Smooth muscle cell (in vitro differentiated cells): ENCODE measurements around the gene PATJ. TPM values are rescaled to one million over a fixed set of nuclear protein-coding genes. Genes with fewer than 3 reads are reported as not detected.
A peak's percentile ranks its signal among the peaks of the same experiment; 100 is the strongest.
"Not testable (repeated sequence)": the region's sequence is repeated elsewhere in the genome, so short reads cannot be mapped to it uniquely, and the experiment has no call there.

Source experiments
- DNase-seq: peaks from one replicate; lab custom pipeline; 2025; ENCODE audit not compliant: unreplicated experiment; lab: John Stamatoyannopoulos, UW
- H2AFZ ChIP-seq: fragments of 200-600 bp; sonication (generic); 2 replicates; pipeline ENCODE4 v1.6.0; 2016; ENCODE audit warnings: antibody characterized with exemption, low read depth, mild to moderate bottlenecking
- H3F3A ChIP-seq: fragments of 200-600 bp; sonication (generic); 2 replicates; pipeline ENCODE4 v1.6.0; 2017; ENCODE audit warnings: antibody characterized with exemption, low read depth
- H3K27ac ChIP-seq: fragments of 200-600 bp; sonication (generic); 2 replicates; pipeline ENCODE4 v1.5.1; 2016; ENCODE audit warnings: low read depth, mild to moderate bottlenecking
- H3K27me3 ChIP-seq: fragments of 200-600 bp; sonication (generic); 2 replicates; pipeline ENCODE4 v1.6.1; 2016; ENCODE audit warnings: low read depth, mild to moderate bottlenecking
- H3K36me3 ChIP-seq: fragments of 200-600 bp; sonication (generic); 2 replicates; pipeline ENCODE4 v1.5.1; 2016; ENCODE audit warnings: low read depth
- H3K4me1 ChIP-seq: fragments of 200-600 bp; sonication (generic); 2 replicates; pipeline ENCODE4 v1.5.1; 2016; ENCODE audit warnings: low read depth
- H3K4me2 ChIP-seq: fragments of 200-600 bp; sonication (generic); 2 replicates; pipeline ENCODE4 v1.6.0; 2016; ENCODE audit warnings: mild to moderate bottlenecking
- H3K4me3 ChIP-seq: fragments of 200-600 bp; sonication (generic); 2 replicates; pipeline ENCODE4 v1.5.1; 2016; ENCODE audit warnings: mild to moderate bottlenecking
- H3K79me2 ChIP-seq: fragments of 200-600 bp; sonication (generic); 2 replicates; pipeline ENCODE4 v1.6.0; 2016; ENCODE audit warnings: low read depth, mild to moderate bottlenecking
- H3K9ac ChIP-seq: fragments of 200-600 bp; sonication (generic); 2 replicates; pipeline ENCODE4 v1.6.0; 2016; ENCODE audit warnings: low read depth
- H3K9me3 ChIP-seq: fragments of 200-600 bp; sonication (generic); replicated peaks from 2 replicates; pipeline ENCODE4 v1.5.1; 2016; ENCODE audit warnings: low read depth
- H4K20me1 ChIP-seq: fragments of 200-600 bp; sonication (generic); 2 replicates; pipeline ENCODE4 v1.6.0; 2016; ENCODE audit warnings: low read depth
- WGBS: methylation state at CpG from one replicate; pipeline ENCODE4 v1.1.7; 2016; ENCODE audit warnings: low lambda C conversion rate; 5-methylcytosine and 5-hydroxymethylcytosine counted together
- polyA plus RNA-seq: library from polyadenylated mRNA; unstranded; fragments of >200 nt; fragmentation: Nextera tagmentation; extraction: Ambion mirVana; gene quantifications from 2 replicates; pipeline ENCODE4 v1.2.1, GENCODE V29; 2016
- total RNA-seq: library from RNA; depleted of rRNA; stranded (reverse); fragments of >200 nt; gene quantifications from 2 replicates; pipeline ENCODE4 v1.2.3, GENCODE V29; 2014
- TF ChIP-seq, protein P1 (sequence below): fragments of 200-600 bp; sonication (generic); IDR thresholded peaks from 2 replicates; pipeline ENCODE4 v1.5.1; 2017; ENCODE audit warnings: borderline replicate concordance, mild to moderate bottlenecking, antibody characterized with exemption; ENCODE audit not compliant: insufficient read depth, poor library complexity, severe bottlenecking

PATJ gene
- total and polyA plus RNA-seq, 2 experiments from 2014 or later = 3.5 to 12.3 TPM

- H4K20me1 ChIP-seq = no peaks in the 10 kb centered on the region
- H3K4me2 ChIP-seq = no peak overlapping the region
- no peaks in the 10 kb centered on the region for H3K36me3 ChIP-seq
- no peak for DNase-seq
- whole genome bisulfite sequencing = 96% methylated on average over 1 of the region's 1 CpG
- H2AFZ ChIP-seq = no peak overlapping the region
- H3K27ac ChIP-seq = no peak overlapping the region
- H3K4me3 ChIP-seq = no peak overlapping the region
- no peak overlapping the region for H3K9ac ChIP-seq
- TF ChIP-seq, protein P1, sequence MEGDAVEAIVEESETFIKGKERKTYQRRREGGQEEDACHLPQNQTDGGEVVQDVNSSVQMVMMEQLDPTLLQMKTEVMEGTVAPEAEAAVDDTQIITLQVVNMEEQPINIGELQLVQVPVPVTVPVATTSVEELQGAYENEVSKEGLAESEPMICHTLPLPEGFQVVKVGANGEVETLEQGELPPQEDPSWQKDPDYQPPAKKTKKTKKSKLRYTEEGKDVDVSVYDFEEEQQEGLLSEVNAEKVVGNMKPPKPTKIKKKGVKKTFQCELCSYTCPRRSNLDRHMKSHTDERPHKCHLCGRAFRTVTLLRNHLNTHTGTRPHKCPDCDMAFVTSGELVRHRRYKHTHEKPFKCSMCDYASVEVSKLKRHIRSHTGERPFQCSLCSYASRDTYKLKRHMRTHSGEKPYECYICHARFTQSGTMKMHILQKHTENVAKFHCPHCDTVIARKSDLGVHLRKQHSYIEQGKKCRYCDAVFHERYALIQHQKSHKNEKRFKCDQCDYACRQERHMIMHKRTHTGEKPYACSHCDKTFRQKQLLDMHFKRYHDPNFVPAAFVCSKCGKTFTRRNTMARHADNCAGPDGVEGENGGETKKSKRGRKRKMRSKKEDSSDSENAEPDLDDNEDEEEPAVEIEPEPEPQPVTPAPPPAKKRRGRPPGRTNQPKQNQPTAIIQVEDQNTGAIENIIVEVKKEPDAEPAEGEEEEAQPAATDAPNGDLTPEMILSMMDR = no peak
- H3K9me3 ChIP-seq = no peaks in the 10 kb centered on the region
- H3K27me3 ChIP-seq = no peaks in the 10 kb centered on the region
- H3K79me2 ChIP-seq = no peaks in the 10 kb centered on the region
- H3F3A ChIP-seq = no peaks in the 10 kb centered on the region
- no peaks in the 10 kb centered on the region for H3K4me1 ChIP-seq
These were observed 419.4 kb downstream of the PATJ start for GRCh38 chr1:62161711-62162110.

GRCh38 chr1:62170380-62170779 lies 428.1 kb downstream of the PATJ start:
- not testable (repeated sequence) for H2AFZ ChIP-seq, H3K9me3 ChIP-seq, H3F3A ChIP-seq, H4K20me1 ChIP-seq, H3K79me2 ChIP-seq, H3K4me2 ChIP-seq, H3K36me3 ChIP-seq, DNase-seq, H3K27ac ChIP-seq, H3K4me3 ChIP-seq, H3K27me3 ChIP-seq, H3K4me1 ChIP-seq, H3K9ac ChIP-seq
- 90% methylated on average over 10 of the region's 10 CpGs for WGBS

GRCh38 chr1:62175568-62176179 lies 433.4 kb downstream of the PATJ start:
- WGBS = 50% methylated on average over 9 of the region's 9 CpGs
- H3F3A ChIP-seq = no peaks in the 10 kb centered on the region
- no peaks in the 10 kb centered on the region for H3K79me2 ChIP-seq
- no peak overlapping the region for H2AFZ ChIP-seq
- H3K9me3 ChIP-seq = no peaks in the 10 kb centered on the region
- H3K4me3 ChIP-seq = no peak overlapping the region
- H3K4me1 ChIP-seq = peaks cover 14% of the 10 kb centered on the region
- no peaks in the 10 kb centered on the region for H3K36me3 ChIP-seq
- H4K20me1 ChIP-seq = no peaks in the 10 kb centered on the region
- H3K27ac ChIP-seq = no peak overlapping the region
- no peak for DNase-seq
- H3K4me2 ChIP-seq = no peak overlapping the region
- H3K27me3 ChIP-seq = no peaks in the 10 kb centered on the region
- TF ChIP-seq, protein P1 = peak; percentile 78
- H3K9ac ChIP-seq = no peak overlapping the region

GRCh38 chr1:62176597-62177312 lies 434.5 kb downstream of the PATJ start:
- no peak for DNase-seq
- H3K4me3 ChIP-seq = no peak overlapping the region
- H2AFZ ChIP-seq = no peak overlapping the region
- no peaks in the 10 kb centered on the region for H3K9me3 ChIP-seq
- no peak overlapping the region for H3K4me2 ChIP-seq
- WGBS = 70% methylated on average over 14 of the region's 14 CpGs
- no peaks in the 10 kb centered on the region for H3K36me3 ChIP-seq
- no peaks in the 10 kb centered on the region for H3F3A ChIP-seq
- no peak overlapping the region for H3K27ac ChIP-seq
- peaks cover 25% of the 10 kb centered on the region for H3K4me1 ChIP-seq
- no peaks in the 10 kb centered on the region for H3K79me2 ChIP-seq
- H4K20me1 ChIP-seq = no peaks in the 10 kb centered on the region
- TF ChIP-seq, protein P1 = no peak
- H3K9ac ChIP-seq = no peak overlapping the region
- no peaks in the 10 kb centered on the region for H3K27me3 ChIP-seq
